CD14-positive monocyte (primary cell): ENCODE results near the gene BICD1. TPM values are rescaled to one million over a fixed set of nuclear protein-coding genes. Genes with fewer than 3 reads are reported as not detected.
"Not testable (repeated sequence)": the region's sequence is repeated elsewhere in the genome, so short reads cannot be mapped to it uniquely, and the experiment has no call there.

ENCODE experiments used
- DNase-seq, 3 donors: peaks; one replicate each; pipeline ENCODE4 v3.0.0-alpha.2; 2011 to 2022
- H2AFZ ChIP-seq: 2 replicates; pipeline ENCODE4 v1.6.0; 2012; ENCODE audit warnings: mild to moderate bottlenecking, low read depth, low read length, inconsistent platforms; ENCODE audit not compliant: insufficient read depth, poor library complexity, severe bottlenecking
- H3K27ac ChIP-seq, 2 donors: 1 replicate in 1 of 2; 2 replicates in 1 of 2; pipeline ENCODE4 v1.5.1; 2012 to 2013; ENCODE audit warnings: low read length in 2 of 2, control low read depth in 1 of 2, inconsistent platforms in 1 of 2, low read depth in 1 of 2, mild to moderate bottlenecking in 1 of 2
- H3K27me3 ChIP-seq, 2 donors: one replicate each; pipeline versions ENCODE4 v1.6.0 to v1.6.1; 2011 to 2013; ENCODE audit warnings: low read length in 2 of 2; ENCODE audit not compliant: control insufficient read depth in 2 of 2, insufficient read depth in 2 of 2
- H3K36me3 ChIP-seq, 2 donors: replicated peaks in 1 of 2; 1 replicate in 1 of 2; 2 replicates in 1 of 2; pipeline versions ENCODE4 v1.5.1 to v1.6.1; 2012 to 2013; ENCODE audit warnings: low read length in 2 of 2, control low read depth in 1 of 2, inconsistent platforms in 1 of 2, mild to moderate bottlenecking in 1 of 2; ENCODE audit not compliant: insufficient read depth in 2 of 2, control insufficient read depth in 1 of 2
- H3K4me1 ChIP-seq, 2 donors: 1 replicate in 1 of 2; 2 replicates in 1 of 2; pipeline versions ENCODE4 v1.5.1 to v1.6.1; 2012 to 2013; ENCODE audit warnings: low read length in 2 of 2, control low read depth in 1 of 2, inconsistent platforms in 1 of 2, mild to moderate bottlenecking in 1 of 2, moderate library complexity in 1 of 2; ENCODE audit not compliant: insufficient read depth in 2 of 2, control insufficient read depth in 1 of 2
- H3K4me2 ChIP-seq: replicated peaks from 2 replicates; pipeline ENCODE3; 2012; ENCODE audit warnings: low read length, moderate library complexity, mild to moderate bottlenecking; ENCODE audit not compliant: poor library complexity, severe bottlenecking; ENCODE audit errors: extremely low read depth
- H3K4me3 ChIP-seq, 3 experiments: fragments of 200-600 bp in 1 of 3; sonication (generic) in 1 of 3; replicated peaks in 1 of 3; 1 replicate in 2 of 3; 2 replicates in 1 of 3; pipeline ENCODE4 v1.5.1; 2011 to 2013; ENCODE audit warnings: low read length in 3 of 3, mild to moderate bottlenecking in 3 of 3, control low read depth in 2 of 3, low read depth in 2 of 3, inconsistent platforms in 1 of 3, moderate library complexity in 1 of 3
- H3K79me2 ChIP-seq: 2 replicates; pipeline ENCODE4 v1.6.0; 2012; ENCODE audit warnings: mild to moderate bottlenecking, control low read depth, inconsistent platforms, low read length, moderate library complexity; ENCODE audit not compliant: insufficient read depth
- H3K9ac ChIP-seq: 2 replicates; pipeline ENCODE4 v1.6.0; 2017; ENCODE audit warnings: low read length, mild to moderate bottlenecking; ENCODE audit not compliant: insufficient read depth, poor library complexity, severe bottlenecking
- H3K9me3 ChIP-seq, 2 donors: replicated peaks in 1 of 2; 1 replicate in 1 of 2; 2 replicates in 1 of 2; pipeline versions ENCODE4 v1.5.1 to v1.6.1; 2012 to 2013; ENCODE audit warnings: low read length in 2 of 2, control low read depth in 1 of 2; ENCODE audit not compliant: control insufficient read depth in 1 of 2, insufficient read depth in 1 of 2
- H4K20me1 ChIP-seq: 2 replicates; pipeline ENCODE4 v1.6.0; 2012; ENCODE audit warnings: mild to moderate bottlenecking, low read length, control low read depth, moderate library complexity; ENCODE audit not compliant: insufficient read depth
- H3K27ac Mint-ChIP-seq, 7 donors: one replicate each; pipeline ENCODE4 v1.8.0; 2020; ENCODE audit warnings: mild to moderate bottlenecking in 7 of 7, mixed read lengths in 7 of 7, moderate library complexity in 6 of 7, inconsistent platforms in 2 of 7
- H3K27me3 Mint-ChIP-seq, 3 donors: one replicate each; pipeline ENCODE4 v1.8.0; 2021 to 2022; ENCODE audit warnings: low read depth in 3 of 3, mild to moderate bottlenecking in 3 of 3, mixed read lengths in 3 of 3, moderate library complexity in 3 of 3, inconsistent platforms in 1 of 3
- H3K36me3 Mint-ChIP-seq, 2 donors: one replicate each; pipeline ENCODE4 v1.8.0; 2020; ENCODE audit warnings: mixed read lengths in 2 of 2, inconsistent platforms in 1 of 2, mild to moderate bottlenecking in 1 of 2
- H3K4me1 Mint-ChIP-seq: one replicate; pipeline ENCODE4 v1.8.0; 2020; ENCODE audit warnings: mild to moderate bottlenecking, mixed read lengths
- H3K4me3 Mint-ChIP-seq, 2 donors: one replicate each; pipeline ENCODE4 v1.8.0; 2020; ENCODE audit warnings: mild to moderate bottlenecking in 2 of 2, mixed read lengths in 2 of 2, moderate library complexity in 1 of 2
- H3K9me3 Mint-ChIP-seq, 7 donors: one replicate each; pipeline ENCODE4 v1.8.0; 2020 to 2022; ENCODE audit warnings: mixed read lengths in 7 of 7, mild to moderate bottlenecking in 6 of 7, moderate library complexity in 6 of 7, inconsistent platforms in 2 of 7
- CTCF ChIP-seq: fragments of 200-600 bp; IDR thresholded peaks from one replicate; pipeline ENCODE4 v1.8.0; 2022; ENCODE audit warnings: antibody characterized with exemption, mild to moderate bottlenecking
- WGBS: methylation state at CpG from one replicate; pipeline ENCODE4 v1.1.5; 2013; ENCODE audit warnings: missing lambda C conversion rate; ENCODE audit not compliant: insufficient coverage; 5-methylcytosine and 5-hydroxymethylcytosine counted together
- intact Hi-C, 2 donors: fragments of 100-400 bp; cut with micrococcal nuclease; formaldehyde crosslinking; loops; one replicate each; pipeline versions ENCODE4 v1.15.0 to v1.15.1; 2023
- polyA plus RNA-seq, 3 donors: library from polyadenylated mRNA; depleted of rRNA in 1 of 3; unstranded in 2 of 3; stranded (reverse) in 1 of 3; fragments of 300-500 nt in 2 of 3; fragments of >200 nt in 1 of 3; fragmentation: Illumina TruSeq in 2 of 3; gene quantifications; 1 replicate in 2 of 3; 2 replicates in 1 of 3; pipeline ENCODE4 v1.2.3, GENCODE V29; 2012 to 2021

The BICD1 gene
- polyA plus RNA-seq, 3 donors, result 0.55 to 2.1 (median 1.6) TPM

GRCh38 chr12:32091696-32092095 is 15.0 kb upstream of the BICD1 start:
- H3K4me3 Mint-ChIP-seq, result no peak overlapping the region
- Histone ChIP-seq H3K4me3 (no peak overlapping the region), H3K79me2 (no peaks in the 10 kb centered on the region), H3K27ac (no peak overlapping the region), H3K36me3 (no peaks in the 10 kb centered on the region), H3K9me3 (no peaks in the 10 kb centered on the region), H3K9ac (no peak overlapping the region), H4K20me1 (no peaks in the 10 kb centered on the region), H3K4me2 (no peak overlapping the region), H3K4me1 (peaks cover 0 to under 1% of the 10 kb centered on the region in 2 donors), H3K27me3 (no peaks in the 10 kb centered on the region), H2AFZ (peak overlapping the region; percentile 24)
- peaks cover 4% of the 10 kb centered on the region for H3K4me1 Mint-ChIP-seq
- TF ChIP-seq CTCF, result no peak
- peaks cover 0 to 2% (median 0%) of the 10 kb centered on the region in 7 donors for H3K9me3 Mint-ChIP-seq
- no peak overlapping the region for H3K27ac Mint-ChIP-seq
- no peak for DNase-seq
- peaks cover 0 to 2% (median 0%) of the 10 kb centered on the region in 3 donors for H3K27me3 Mint-ChIP-seq
- H3K36me3 Mint-ChIP-seq, result no peaks in the 10 kb centered on the region
- WGBS, result no CpG with 5 or more reads among the region's 1 CpG
- intact Hi-C loops, result no loop called here

GRCh38 chr12:32098112-32098511 is 8.5 kb upstream of the BICD1 start:
- Histone ChIP-seq H3K4me1 (peaks cover 0 to 4% of the 10 kb centered on the region in 2 donors), H3K9ac (no peak overlapping the region), H3K4me2 (no peak overlapping the region), H3K9me3 (no peaks in the 10 kb centered on the region), H4K20me1 (no peaks in the 10 kb centered on the region), H3K27ac (no peak overlapping the region), H2AFZ (no peak overlapping the region), H3K4me3 (no peak overlapping the region), H3K79me2 (no peaks in the 10 kb centered on the region), H3K36me3 (no peaks in the 10 kb centered on the region), H3K27me3 (no peaks in the 10 kb centered on the region)
- no peak for DNase-seq
- no peak overlapping the region for H3K4me3 Mint-ChIP-seq
- H3K27ac Mint-ChIP-seq, result no peak overlapping the region
- H3K4me1 Mint-ChIP-seq, result peaks cover 4% of the 10 kb centered on the region
- no peak for TF ChIP-seq CTCF
- H3K36me3 Mint-ChIP-seq, result no peaks in the 10 kb centered on the region
- peaks cover 0 to 6% (median 4%) of the 10 kb centered on the region in 3 donors for H3K27me3 Mint-ChIP-seq
- WGBS, result no CpG with 5 or more reads among the region's 4 CpGs
- peaks cover 0 to 1% (median 0%) of the 10 kb centered on the region in 7 donors for H3K9me3 Mint-ChIP-seq
- intact Hi-C loops, result no loop called here

GRCh38 chr12:32099275-32099674 is 7.4 kb upstream of the BICD1 start:
- H2AFZ ChIP-seq, H3K27me3 Mint-ChIP-seq, DNase-seq, H3K9me3 Mint-ChIP-seq, H3K4me3 ChIP-seq, H3K36me3 Mint-ChIP-seq, H3K27me3 ChIP-seq, intact Hi-C loops, H3K9me3 ChIP-seq, H3K36me3 ChIP-seq, H3K4me3 Mint-ChIP-seq, H3K79me2 ChIP-seq, H3K27ac ChIP-seq, H3K4me1 Mint-ChIP-seq, H4K20me1 ChIP-seq, H3K4me1 ChIP-seq, H3K27ac Mint-ChIP-seq, H3K4me2 ChIP-seq, H3K9ac ChIP-seq: not testable (repeated sequence)
- no CpG with 5 or more reads among the region's 1 CpG for WGBS
